ENCODE data around the gene OR7G1.
"Not testable (repeated sequence)": the region's sequence is repeated elsewhere in the genome, so short reads cannot be mapped to it uniquely, and the experiment has no call there.

The OR7G1 gene

DNA sequence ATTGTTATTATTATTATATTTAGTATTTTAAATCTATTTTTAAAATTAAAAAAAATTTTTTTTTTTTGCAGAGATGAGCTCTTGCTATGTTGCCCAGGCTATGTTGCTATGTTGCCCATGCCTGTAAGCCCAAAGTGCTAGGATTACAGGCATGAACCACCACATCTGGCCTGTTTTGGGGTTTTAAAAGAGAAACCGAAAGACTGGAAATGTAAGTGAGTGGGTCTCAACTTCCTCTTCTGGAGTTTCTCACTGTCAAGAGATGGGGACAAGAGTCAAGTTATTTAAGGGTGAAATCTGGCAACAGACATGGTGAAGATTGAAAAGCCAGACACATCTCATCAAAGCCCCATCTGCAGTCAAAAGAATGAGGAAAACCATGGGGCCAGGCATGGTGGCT is 15.4 kb upstream of the OR7G1 start:
- no peak overlapping the region for H3K27ac Mint-ChIP-seq
- H3K4me3 Mint-ChIP-seq, result no peak overlapping the region
- H3K9me3 Mint-ChIP-seq, result no peaks in the 10 kb centered on the region
- H3K4me1 Mint-ChIP-seq (ENCODE audit: low read depth), result peaks cover 4% of the 10 kb centered on the region
- H3K27me3 Mint-ChIP-seq, result peaks cover 32% of the 10 kb centered on the region
- no peak for DNase-seq
- H3K36me3 Mint-ChIP-seq (ENCODE audit: low read depth), result no peaks in the 10 kb centered on the region

DNA sequence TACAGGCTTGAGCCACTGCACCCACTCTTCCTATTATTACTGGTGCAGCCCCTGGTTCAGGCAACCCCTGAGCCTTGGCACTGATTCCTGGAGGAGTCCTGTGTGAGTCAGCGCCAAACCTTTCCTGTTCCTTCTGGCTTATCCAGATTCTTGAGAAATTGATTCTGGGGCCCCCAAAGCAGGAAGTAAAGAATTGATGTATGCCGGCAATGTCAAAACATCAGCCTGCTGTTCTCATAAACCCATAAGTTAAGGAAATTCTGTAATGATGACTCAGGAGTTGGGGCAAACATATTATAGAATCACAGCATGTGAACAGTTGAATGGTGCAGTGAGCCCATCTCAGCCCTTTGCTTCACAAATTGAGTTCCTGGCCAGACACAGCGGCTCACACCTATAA is 12.6 kb upstream of the OR7G1 start:
- no peak for DNase-seq
- H3K4me1 Mint-ChIP-seq (ENCODE audit: low read depth), result peaks cover 4% of the 10 kb centered on the region
- H3K27me3 Mint-ChIP-seq, result peaks cover 37% of the 10 kb centered on the region
- H3K9me3 Mint-ChIP-seq, result no peaks in the 10 kb centered on the region
- no peak overlapping the region for H3K27ac Mint-ChIP-seq
- no peaks in the 10 kb centered on the region for H3K36me3 Mint-ChIP-seq (ENCODE audit: low read depth)
- no peak overlapping the region for H3K4me3 Mint-ChIP-seq

DNA sequence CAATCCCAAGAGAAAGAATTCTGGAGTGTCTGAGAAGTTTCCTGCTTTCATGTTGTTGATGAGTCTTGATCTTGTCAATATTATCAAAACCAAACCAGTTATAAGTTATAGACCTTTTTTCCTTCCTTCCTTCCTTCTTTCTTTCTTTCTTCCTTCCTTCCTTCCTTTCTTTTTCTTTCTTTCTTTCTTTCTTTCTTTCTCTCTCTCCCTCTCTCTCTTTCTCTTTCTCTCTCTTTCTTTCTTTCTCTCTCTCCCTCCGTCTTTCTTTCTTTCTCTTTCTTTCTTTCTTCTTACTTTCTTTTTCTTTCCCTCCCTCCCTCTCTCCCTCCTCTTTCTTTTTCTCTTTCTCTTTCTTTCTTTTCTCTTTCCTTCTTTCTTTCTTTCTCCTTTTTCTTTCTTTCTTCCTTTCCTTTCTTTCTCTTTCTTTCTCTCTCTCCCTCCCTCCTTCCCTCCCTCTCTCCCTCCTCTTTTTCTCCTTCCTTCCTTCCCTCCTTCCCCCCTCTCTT is 11.4 kb upstream of the OR7G1 start, which contains the start of gene OR7G3:
Gene OR7G3, minus strand, starts transcription at position 51 of the 506 bp plus-strand sequence. Its CDS starts 0 bp downstream, at position 51.
- Mint-ChIP-seq H3K4me3 (no peak within 1 kb of the TSS), H3K9me3 (no peaks in the 10 kb centered on the region), H3K4me1 (ENCODE audit: low read depth) (peaks cover 4% of the 10 kb centered on the region), H3K27me3 (peaks cover 41% of the 10 kb centered on the region), H3K36me3 (ENCODE audit: low read depth) (no peaks in the 10 kb centered on the region), H3K27ac (no peak within 1 kb of the TSS)
- DNase-seq, result no peak

DNA sequence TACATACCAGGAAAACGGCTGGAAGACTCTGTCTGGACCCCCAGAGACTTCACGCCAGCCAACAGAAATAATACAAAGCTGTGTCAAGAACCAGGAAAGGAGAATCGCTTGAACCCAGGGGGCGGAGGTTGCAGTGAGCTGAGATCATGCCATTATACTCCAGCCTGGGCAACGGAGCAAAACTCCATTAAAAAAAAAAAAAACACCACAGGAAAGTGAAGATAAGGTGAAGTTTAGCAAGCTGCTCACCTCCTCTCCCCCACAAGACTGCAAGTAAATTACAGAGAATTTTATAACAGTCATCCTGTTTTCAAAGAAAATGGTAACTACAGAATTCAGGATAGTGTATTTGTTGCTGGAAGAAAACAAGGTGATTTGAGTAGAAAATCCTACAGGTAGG is 984 bp upstream of the OR7G1 start:
- no peaks in the 10 kb centered on the region for H3K4me1 Mint-ChIP-seq (ENCODE audit: low read depth)

DNA sequence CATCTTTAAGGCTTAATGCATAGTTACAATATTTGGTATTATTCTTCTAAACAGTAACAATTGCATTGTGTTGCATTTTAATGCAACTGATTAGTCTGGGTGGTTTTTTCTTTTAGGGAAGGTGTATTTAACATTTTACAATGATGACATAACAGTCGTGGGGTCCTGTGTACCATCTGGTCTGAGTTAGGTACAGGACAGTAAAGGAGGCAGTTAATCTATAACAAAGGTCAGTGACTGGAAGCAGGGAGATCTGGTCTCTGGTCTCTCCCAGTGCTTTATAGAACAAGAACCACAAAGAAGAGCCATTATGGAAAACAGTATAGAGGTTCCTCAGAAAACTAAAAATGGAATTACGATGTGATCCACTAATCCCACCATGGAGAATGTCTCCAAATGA is 5.6 kb downstream of the OR7G1 start:
- no peaks in the 10 kb centered on the region for H3K9me3 Mint-ChIP-seq
- H3K36me3 Mint-ChIP-seq (ENCODE audit: low read depth), result no peaks in the 10 kb centered on the region
- no peak overlapping the region for H3K4me3 Mint-ChIP-seq

More for the DNA sequence above, 984 bp upstream of the OR7G1 start:
- DNase-seq, result no peak
- Mint-ChIP-seq H3K4me3 (no peak overlapping the region), H3K27me3 (peaks cover 28% of the 10 kb centered on the region), H3K36me3 (ENCODE audit: low read depth) (no peaks in the 10 kb centered on the region), H3K9me3 (no peaks in the 10 kb centered on the region), H3K27ac (no peak overlapping the region)

DNA sequence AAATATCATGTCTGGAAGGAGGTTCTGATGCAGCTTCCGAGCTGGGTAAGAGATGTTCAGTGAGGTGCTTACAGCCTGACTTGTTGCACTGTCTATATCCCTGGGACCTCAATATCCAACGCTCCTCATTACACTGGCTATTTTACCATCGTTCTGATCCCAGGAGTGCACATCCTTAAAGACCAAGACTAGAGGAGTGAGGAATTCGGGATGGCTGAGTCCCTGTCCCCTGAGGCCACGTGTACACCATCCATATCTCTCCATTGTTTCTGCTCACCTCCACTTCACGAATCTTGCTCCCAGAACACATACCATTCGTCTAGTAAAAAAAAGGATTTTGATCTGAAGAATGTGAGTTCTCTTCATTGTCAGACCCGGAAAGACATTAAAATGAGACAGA is 8.2 kb downstream of the OR7G1 start, which contains the start of gene OR7G2:
Gene OR7G2, minus strand, starts transcription at position 101 of the 400 bp plus-strand sequence. CDS start 4,232 bp downstream, outside the sequence.
- DNase-seq, result no peak

More for the DNA sequence above, 5.6 kb downstream of the OR7G1 start:
- Mint-ChIP-seq H3K27me3 (peaks cover 25% of the 10 kb centered on the region), H3K4me1 (ENCODE audit: low read depth) (no peaks in the 10 kb centered on the region), H3K27ac (no peak overlapping the region)
- DNase-seq, result no peak

GRCh38 chr19:9086761-9087160 is 28.8 kb downstream of the OR7G1 start, which contains the start of gene OR1M1:
Gene OR1M1 (plus strand): TSS chr19:9087061. CDS start chr19:9093245, 6,184 bp downstream.
- Mint-ChIP-seq H3K27me3 (peaks cover 28% of the 10 kb centered on the region), H3K27ac (no peak within 1 kb of the TSS), H3K4me1 (ENCODE audit: low read depth) (no peaks in the 10 kb centered on the region), H3K4me3 (no peak within 1 kb of the TSS), H3K36me3 (ENCODE audit: low read depth) (no peaks in the 10 kb centered on the region), H3K9me3 (no peaks in the 10 kb centered on the region)
- no peak for DNase-seq

More for the DNA sequence above, 8.2 kb downstream of the OR7G1 start, which contains the start of gene OR7G2:
- Mint-ChIP-seq H3K4me3 (no peak within 1 kb of the TSS), H3K4me1 (ENCODE audit: low read depth) (no peaks in the 10 kb centered on the region), H3K9me3 (no peaks in the 10 kb centered on the region), H3K27ac (no peak within 1 kb of the TSS), H3K36me3 (ENCODE audit: low read depth) (no peaks in the 10 kb centered on the region), H3K27me3 (peaks cover 31% of the 10 kb centered on the region)

DNA sequence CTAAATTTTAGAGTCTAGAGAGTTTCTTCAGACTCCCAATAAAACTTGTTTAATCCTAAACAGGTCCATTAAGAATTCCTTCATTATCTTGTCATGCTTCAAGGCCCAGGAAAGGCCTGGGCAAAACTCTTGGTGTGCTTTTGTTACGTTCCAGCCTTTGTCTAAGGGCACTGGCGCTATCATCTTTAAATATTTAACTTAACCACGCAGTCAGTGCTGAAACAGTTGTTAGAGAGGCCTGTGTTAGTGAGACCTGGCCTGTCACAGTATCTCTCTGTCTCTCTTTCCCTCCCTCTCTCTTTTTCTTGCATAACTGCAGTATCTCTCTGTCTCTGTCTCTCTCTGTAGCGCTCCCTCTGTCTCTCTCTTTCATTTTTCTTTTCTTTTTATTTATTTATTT is 36.9 kb downstream of the OR7G1 start:
- Mint-ChIP-seq H3K27me3 (no peaks in the 10 kb centered on the region), H3K4me3 (no peak overlapping the region), H3K9me3 (no peaks in the 10 kb centered on the region), H3K27ac (no peak overlapping the region), H3K4me1 (ENCODE audit: low read depth) (no peaks in the 10 kb centered on the region), H3K36me3 (ENCODE audit: low read depth) (no peaks in the 10 kb centered on the region)
- no peak for DNase-seq

GRCh38 chr19:9076901-9077300 is 38.7 kb downstream of the OR7G1 start:
- Mint-ChIP-seq H3K4me3 (no peak overlapping the region), H3K27ac (no peak overlapping the region), H3K4me1 (ENCODE audit: low read depth) (no peaks in the 10 kb centered on the region), H3K9me3 (no peaks in the 10 kb centered on the region), H3K27me3 (no peaks in the 10 kb centered on the region), H3K36me3 (ENCODE audit: low read depth) (no peaks in the 10 kb centered on the region)
- DNase-seq, result no peak

- Mint-ChIP-seq H3K27me3 (no peaks in the 10 kb centered on the region), H3K4me1 (ENCODE audit: low read depth) (no peaks in the 10 kb centered on the region), H3K27ac (no peak overlapping the region), H3K4me3 (no peak overlapping the region), H3K36me3 (ENCODE audit: low read depth) (no peaks in the 10 kb centered on the region), H3K9me3 (no peaks in the 10 kb centered on the region)
- DNase-seq, result no peak
Observed at GRCh38 chr19:9075064-9075949, 40.3 kb downstream of the OR7G1 start.

DNA sequence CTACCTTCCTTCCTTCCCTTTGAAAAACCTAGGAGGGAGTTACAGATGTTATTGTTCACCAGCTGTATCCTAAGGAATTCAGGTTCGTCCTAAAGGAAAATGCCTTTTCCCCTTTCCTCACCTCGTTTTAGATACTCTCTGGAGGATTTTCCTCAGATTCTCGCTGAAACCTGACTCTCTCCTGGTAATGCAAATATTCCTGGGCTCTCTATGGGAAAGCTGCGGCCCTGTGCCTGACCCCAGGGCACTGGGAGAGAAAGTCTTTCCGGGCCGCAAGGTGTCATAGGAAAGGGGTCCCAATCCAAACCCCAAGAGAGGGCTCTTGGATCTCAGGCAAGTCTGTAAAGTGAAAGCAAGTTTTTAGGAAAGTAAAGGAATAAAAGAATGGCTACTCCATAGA is 41.8 kb downstream of the OR7G1 start:
- Mint-ChIP-seq H3K27ac (no peak overlapping the region), H3K9me3 (no peaks in the 10 kb centered on the region), H3K36me3 (ENCODE audit: low read depth) (no peaks in the 10 kb centered on the region), H3K4me1 (ENCODE audit: low read depth) (no peaks in the 10 kb centered on the region), H3K4me3 (no peak overlapping the region), H3K27me3 (no peaks in the 10 kb centered on the region)
- DNase-seq, result no peak

GRCh38 chr19:9071720-9072119 is 43.8 kb downstream of the OR7G1 start:
- not testable (repeated sequence) for H3K4me1 Mint-ChIP-seq (ENCODE audit: low read depth); H3K27me3 Mint-ChIP-seq; DNase-seq; H3K36me3 Mint-ChIP-seq (ENCODE audit: low read depth); H3K4me3 Mint-ChIP-seq; H3K27ac Mint-ChIP-seq; H3K9me3 Mint-ChIP-seq

- no peaks in the 10 kb centered on the region for H3K4me1 Mint-ChIP-seq (ENCODE audit: low read depth)
- H3K27ac Mint-ChIP-seq, result no peak overlapping the region
- no peaks in the 10 kb centered on the region for H3K36me3 Mint-ChIP-seq (ENCODE audit: low read depth)
- no peaks in the 10 kb centered on the region for H3K9me3 Mint-ChIP-seq
- H3K27me3 Mint-ChIP-seq, result no peaks in the 10 kb centered on the region
- DNase-seq, result no peak
- H3K4me3 Mint-ChIP-seq, result no peak overlapping the region
Observed at GRCh38 chr19:9070066-9070465, 45.5 kb downstream of the OR7G1 start.

- Mint-ChIP-seq H3K27ac (no peak overlapping the region), H3K36me3 (ENCODE audit: low read depth) (no peaks in the 10 kb centered on the region), H3K4me3 (no peak overlapping the region), H3K9me3 (no peaks in the 10 kb centered on the region), H3K4me1 (ENCODE audit: low read depth) (no peaks in the 10 kb centered on the region), H3K27me3 (no peaks in the 10 kb centered on the region)
- DNase-seq, result no peak
Observed at GRCh38 chr19:9065457-9066014, 50.0 kb downstream of the OR7G1 start.
